HG03280 (cell line): ENCODE results near the gene GEMIN7.
"Not testable (repeated sequence)": the region's sequence is repeated elsewhere in the genome, so short reads cannot be mapped to it uniquely, and the experiment has no call there.

Experiments used
- ATAC-seq: cut with Tn5 transposase; IDR thresholded peaks from one replicate; pipeline ENCODE4 v1.9.1; 2021; ENCODE audit warnings: mild to moderate bottlenecking, moderate library complexity; ENCODE audit not compliant: unreplicated experiment

Gene GEMIN7

DNA sequence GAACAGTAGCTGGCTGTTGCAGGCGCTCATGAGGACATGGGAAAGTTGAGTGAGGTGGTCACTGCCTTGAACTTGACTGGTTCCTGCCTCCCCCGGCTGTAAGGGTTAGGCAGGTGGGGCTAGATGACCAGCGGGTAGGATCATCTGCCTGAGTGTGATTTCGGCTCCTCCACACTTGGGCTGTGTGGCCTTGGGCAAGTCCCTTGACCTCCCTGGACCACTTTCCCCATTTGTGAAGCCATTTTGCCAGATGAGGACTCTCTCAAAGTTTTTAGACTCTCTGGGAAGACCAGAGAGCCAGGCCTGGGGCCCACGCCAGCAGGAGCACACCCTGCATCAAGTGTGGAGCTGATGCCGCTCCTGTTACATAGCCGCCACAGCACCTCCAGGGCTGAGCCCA, 23.4 kb downstream of the GEMIN7 start:
- ATAC-seq, result no peak

DNA sequence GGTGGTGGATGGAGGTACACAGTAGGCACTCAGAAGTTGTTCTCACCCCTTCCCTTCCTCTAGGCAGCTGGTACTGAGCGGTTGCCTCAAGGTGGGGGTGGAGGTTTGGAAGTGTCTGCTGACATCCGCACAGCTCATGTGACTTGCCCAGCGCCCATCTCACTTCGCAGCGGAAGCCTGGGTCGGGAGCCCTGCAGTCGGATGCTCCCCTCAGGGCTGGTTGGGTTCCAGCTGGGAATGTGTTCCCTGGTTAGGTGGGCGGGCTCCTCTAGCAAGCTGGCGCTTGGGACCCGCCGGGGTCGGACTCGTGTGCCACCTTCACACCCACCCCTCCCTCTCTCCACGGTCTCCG, 24.1 kb downstream of the GEMIN7 start:
- no peak for ATAC-seq

DNA sequence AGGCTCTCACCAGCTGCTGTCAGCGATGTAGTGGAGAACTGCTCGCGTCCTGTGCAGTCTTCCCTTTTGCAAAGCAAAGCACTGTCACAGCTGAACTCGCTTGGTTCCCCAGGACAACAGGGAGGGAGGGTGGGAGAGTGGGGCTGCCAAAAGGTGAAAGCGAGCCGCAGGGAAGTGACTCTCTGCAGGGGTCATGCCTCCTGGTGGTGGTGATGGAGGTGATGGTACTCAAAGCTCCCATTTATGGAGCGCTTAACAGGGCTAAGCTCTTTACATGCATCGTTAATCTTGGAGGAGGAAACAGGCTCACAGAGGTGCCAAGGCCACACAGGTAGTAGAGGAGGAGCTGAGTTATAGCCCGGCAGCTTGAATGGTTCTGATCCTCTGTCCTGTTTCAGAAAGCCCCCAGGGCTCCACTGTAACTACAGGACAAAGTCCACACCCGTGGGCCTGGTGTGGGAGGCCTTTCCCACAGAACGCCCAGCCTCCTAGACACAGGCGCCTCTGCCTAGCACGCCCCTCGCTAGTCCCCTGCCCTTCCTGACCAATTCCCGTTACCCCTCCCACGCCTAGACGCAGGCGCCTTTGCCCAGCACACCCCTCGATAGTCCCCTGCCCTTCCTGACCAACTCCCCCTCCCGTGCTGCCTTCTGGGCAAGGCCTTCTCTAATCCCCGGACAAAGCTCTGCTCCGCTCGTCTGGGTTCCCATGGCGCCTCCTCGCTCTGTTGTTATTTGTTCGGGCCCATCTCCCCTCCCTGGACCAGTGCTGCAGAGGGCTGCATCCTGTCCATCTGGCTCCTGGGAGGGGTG, 24.7 kb downstream of the GEMIN7 start:
- ATAC-seq, result no peak

DNA sequence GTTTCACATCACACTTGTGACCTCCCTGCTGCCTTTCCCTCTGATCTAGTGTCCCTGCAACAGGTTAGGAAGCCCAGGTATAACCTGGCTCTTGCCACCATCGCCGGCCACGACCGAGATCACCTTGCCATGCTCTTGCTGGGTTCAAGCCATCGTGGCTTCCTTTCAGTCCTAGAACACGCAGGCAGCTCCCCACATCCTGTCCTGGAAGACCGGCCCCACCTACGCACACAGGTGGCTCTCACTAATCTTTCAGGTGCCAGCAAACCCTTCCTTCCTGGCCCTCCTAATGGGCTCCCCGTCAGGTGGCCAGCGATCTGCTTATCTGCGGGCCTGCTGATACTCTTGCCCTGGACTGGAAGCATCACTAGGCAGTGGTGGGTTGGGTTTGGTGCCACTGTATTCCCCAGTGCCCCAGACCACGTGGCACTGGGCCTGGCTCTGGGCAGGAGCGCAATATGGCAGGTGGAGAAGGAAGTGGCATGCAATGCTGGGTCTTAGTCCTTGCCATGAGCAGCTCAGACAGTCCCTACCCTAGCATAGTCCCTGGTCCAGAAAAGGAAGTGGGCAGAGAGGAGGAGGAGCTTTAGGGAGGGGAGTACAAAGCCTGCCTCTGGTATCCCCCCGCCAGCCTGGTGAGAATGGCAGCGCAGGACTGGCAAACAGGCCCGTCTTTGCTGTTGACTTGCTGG, 25.7 kb downstream of the GEMIN7 start:
- ATAC-seq, result no peak

- not testable (repeated sequence) for ATAC-seq
These were observed 27.3 kb downstream of the GEMIN7 start for GRCh38 chr19:45106363-45106762.

DNA sequence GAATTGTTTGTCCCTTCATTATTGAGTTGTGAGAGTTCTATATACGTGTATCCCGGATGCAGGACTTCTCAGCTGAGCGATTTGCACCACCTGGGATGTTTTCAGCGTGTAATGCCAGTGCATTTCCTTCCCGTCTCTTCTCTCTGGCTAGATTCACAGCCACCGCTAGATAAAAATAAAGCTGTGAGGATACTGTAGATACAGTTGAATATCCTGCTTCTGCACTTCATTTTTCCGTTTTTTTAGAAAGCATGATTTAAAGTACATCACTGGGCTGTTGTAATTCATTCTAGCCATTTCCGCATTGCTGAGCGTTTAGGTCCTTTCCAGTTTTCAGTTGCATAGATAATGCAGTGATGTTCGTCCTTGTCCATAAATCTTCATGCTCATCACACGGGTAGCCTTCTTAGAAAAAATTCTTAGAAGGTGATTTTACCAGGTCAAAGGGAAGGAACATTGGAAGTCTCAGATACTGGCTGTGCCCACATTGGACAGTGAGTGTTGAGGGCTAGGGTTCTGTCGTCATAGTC, 28.6 kb downstream of the GEMIN7 start:
- no peak for ATAC-seq

DNA sequence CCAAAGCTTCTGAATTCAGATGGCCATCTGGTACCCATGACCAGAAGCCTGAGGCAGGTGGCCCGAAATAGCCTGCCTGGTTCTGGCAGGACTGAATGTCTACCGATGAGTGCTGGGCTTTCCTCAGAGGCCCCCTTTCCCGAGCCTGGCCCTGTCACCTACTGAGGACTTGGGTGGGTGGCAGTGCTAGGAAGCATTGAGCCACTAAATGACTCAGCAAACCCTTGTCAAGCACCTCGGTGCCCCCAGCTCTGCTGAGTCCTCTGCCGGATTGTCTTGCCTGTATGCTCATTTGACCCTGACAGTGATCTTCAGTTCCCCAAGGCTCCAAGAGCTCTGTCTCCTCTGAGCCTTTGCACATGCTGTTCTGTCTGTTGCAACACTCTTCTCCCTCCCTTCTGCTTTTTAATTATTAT, 31.8 kb downstream of the GEMIN7 start:
- no peak for ATAC-seq

- ATAC-seq, result no peak
These were observed 33.2 kb downstream of the GEMIN7 start for GRCh38 chr19:45112111-45112827.

DNA sequence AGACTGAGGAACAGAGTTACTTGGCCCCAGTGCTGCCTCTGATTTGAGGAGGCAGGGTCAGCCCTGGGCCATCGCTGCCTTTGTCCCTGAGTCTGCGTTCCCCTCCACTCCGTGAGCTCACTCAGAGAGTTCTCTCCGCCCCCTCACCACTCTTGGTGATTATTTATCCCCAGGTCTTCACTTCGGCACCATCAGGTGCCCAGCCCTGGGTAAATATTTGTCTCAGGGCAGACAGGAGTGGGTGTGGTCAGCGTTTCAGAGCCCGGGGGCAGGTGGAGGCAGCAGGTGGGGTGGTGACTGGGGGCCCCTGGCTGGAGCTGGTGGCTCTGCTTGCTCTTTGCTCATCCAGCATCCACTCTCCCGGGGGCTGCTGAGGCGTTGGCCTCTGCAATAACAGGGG, 34.6 kb downstream of the GEMIN7 start:
- no peak for ATAC-seq

DNA sequence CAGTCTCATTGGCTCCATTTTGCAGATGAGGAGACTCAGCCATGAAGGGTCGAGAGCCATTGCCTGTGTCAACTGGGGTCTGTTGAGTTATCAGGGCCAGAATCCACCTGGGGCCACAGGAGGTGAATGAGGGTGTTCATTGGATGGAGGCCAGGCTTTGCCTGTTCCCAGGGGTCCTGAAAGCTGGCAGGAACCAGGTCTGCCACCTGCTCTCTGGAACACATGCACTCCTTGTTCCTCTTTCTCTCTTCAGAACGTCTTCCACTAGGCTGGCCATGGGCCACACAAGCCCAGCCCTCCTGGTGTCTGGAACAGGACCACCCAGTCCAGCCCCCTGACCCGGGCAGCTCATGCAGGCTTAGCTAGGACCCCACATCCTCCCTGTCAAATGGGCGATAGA, 35.1 kb downstream of the GEMIN7 start:
- ATAC-seq, result no peak

DNA sequence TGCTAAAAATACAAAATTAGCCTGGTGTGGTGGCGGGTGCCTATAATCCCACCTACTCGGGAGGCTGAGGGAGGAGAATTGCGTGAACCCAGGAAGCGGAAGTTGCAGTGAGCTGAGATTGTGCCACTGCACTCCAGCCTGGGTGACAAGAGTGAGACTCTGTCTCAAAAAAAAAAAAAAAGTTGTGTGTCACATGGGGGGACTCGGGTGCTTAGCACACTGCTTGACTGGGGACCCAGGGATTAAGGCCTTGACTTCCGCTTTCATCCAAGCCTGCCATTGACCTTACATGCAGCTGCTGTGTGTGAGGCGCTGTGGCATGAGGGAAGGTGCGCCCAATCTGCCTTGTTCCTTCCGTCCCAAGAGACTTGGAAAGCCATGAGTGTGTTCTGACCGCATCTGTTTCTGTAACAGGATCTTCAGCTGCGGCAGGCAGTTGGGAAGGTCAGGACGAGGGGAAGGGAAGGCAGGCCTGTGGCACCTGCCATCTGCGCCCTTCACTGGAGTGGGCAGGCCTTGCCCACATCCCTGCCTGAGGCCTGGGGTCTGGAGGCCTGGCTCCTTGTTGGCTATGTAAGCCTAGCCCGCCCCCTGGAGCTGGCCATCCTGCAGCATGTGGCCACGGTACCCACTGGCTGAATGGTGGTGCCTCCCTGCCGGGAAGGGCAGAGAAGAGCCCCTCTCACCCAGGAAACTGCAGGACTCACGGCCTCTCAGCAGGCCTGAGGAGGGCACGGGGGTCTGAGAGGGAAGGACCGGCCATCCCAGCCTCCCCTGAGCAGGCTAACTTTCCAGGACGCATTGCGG, 37.0 kb downstream of the GEMIN7 start:
- ATAC-seq, result no peak

DNA sequence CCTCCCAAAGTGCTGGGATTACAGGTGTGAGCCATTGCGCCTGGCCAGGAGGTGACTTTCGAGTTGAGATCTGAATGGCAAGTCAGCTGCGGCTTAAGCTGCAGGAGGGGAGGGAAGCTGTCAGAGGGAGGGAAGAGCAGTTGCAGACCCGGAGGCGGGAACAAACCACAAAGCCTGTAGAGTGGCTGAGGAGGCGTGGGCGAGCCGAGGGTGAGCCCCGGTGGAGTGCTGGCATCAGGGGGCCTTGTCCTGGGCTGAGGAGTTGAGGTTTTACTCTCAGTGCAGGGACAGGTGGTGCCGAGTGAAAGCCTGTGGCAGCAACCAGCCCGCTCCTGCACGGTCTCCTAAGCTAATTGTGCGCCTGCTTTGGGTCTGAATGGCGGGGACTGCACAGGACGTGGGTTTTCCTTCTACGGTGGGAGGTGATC, 38.1 kb downstream of the GEMIN7 start:
- ATAC-seq, result no peak

- ATAC-seq, result no peak
These were observed 38.6 kb downstream of the GEMIN7 start for GRCh38 chr19:45117671-45118070.

- no peak for ATAC-seq
These were observed 39.0 kb downstream of the GEMIN7 start for GRCh38 chr19:45118106-45118505.

DNA sequence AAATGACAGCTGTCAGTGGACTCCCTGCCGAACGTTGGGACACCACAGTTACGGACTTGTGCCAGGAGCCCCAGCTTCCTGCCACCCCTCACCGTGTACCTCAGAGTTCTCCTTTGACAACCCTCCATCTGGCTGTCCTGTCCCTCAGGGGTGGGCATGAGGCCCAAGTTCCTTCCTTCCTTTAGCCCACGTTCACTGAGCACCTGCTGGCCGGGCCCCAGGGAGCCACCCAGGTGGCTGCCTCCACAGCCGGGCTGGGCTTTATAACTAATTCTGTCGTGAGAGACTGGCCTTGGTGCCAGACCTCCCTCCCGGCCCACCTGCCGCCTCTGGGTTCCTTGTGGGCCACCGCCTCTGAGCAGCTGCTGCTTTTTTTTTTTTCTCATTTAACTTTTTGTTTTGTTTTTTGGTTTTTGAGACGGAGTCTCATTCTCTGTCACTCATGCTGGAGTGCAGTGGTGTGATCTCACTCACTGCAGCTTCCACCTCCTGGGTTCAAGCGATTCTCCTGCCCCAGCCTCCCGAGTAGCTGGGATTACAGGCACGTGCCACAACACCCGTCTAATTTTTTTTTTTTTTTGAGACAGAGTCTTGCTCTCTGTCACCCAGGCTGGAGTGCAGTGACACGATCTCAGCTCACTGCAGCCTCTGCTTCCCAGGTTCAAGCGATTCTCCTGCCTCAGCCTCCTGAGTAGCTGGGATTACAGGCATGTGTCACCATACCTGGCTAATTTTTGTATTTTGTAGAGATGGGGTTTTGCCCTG, 39.7 kb downstream of the GEMIN7 start:
- ATAC-seq, result peak; percentile 45

DNA sequence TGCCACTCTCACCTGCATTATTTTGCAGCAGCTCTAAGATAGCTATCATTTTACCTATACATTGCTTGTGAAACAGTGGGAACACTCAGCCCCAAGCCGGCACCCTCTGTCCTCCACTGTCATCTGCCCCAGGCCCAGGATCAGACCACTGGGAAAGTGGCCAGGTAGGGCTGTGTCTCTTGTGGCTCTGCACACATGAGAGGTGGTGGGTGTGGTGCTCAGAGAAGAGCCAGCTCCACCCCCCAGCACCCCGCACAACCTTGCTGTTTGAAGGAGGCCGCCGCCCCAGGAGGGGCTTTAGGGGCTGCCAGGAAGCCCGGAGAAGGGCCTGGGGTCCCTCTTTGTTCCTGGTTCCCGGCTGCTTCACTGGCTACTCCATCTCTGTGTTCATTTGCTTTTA, 40.5 kb downstream of the GEMIN7 start:
- ATAC-seq, result no peak

GRCh38 chr19:45121827-45122345, 42.8 kb downstream of the GEMIN7 start:
- no peak for ATAC-seq

DNA sequence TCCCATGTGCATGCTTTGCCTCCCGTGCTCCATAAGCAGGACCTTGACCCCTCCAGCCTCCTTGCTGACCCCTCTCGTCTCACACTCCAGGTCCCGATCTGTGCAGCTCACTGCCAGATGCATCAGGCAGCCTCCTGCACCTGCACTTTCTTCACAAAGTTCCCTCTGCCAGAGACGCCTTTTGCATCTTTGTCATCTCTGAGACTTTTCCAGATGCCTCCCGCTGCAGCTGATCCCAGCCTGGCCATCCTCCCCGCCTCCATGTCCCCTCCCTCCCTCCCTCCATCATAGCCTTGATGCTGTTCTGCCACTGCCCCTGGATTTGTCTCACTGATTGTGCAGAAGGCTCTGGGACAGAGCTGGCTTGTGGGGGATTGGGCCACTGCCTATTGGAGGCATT, 43.8 kb downstream of the GEMIN7 start:
- no peak for ATAC-seq

DNA sequence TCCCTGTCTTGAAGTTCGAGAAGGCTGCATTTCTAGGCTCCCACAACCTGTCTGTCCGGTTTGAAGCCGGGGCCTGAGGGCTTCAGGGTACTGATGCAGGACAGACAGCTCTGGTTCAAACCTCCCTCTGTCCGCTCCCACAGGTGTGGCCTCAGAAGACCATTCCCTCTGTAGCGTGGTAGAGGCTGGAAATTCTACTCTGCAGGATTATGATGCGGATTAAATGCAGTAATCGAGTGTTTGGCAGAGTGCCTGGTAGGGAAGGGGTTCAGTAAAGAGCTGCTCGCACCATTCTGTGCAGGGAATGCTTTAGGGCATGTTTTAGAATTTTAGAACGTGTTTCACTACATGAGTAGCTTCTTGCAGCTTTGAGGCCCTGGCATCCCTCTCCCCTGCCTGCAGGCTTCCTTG, 44.4 kb downstream of the GEMIN7 start:
- no peak for ATAC-seq

GRCh38 chr19:45124021-45124420, 45.0 kb downstream of the GEMIN7 start:
- ATAC-seq, result no peak
